ENCODE data around the gene FBXL17. TPM values are rescaled to one million over a fixed set of nuclear protein-coding genes. Genes with fewer than 3 reads are reported as not detected.

FBXL17 gene
- total and polyA plus RNA-seq, 9 of the 15 experiments (the other 6 are each of a cell fraction or from before 2014, with no cell fraction given) = 0.32 to 5.4 (median 1.8) TPM

- TF ChIP-seq, protein P1, sequence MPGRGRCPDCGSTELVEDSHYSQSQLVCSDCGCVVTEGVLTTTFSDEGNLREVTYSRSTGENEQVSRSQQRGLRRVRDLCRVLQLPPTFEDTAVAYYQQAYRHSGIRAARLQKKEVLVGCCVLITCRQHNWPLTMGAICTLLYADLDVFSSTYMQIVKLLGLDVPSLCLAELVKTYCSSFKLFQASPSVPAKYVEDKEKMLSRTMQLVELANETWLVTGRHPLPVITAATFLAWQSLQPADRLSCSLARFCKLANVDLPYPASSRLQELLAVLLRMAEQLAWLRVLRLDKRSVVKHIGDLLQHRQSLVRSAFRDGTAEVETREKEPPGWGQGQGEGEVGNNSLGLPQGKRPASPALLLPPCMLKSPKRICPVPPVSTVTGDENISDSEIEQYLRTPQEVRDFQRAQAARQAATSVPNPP (IDR thresholded peaks at IDR 0.05; ENCODE audit: borderline replicate concordance, insufficient read depth, insufficient read length) = no peak
- peak; percentile 87 for TF ChIP-seq CXXC5 (CRISPR knock-in tag; IDR thresholded peaks at IDR 0.05)
- 0 out of 2 replicates have a peak, but pooled peaks have one; percentile 6 for TF ChIP-seq SMAD3 (CRISPR knock-in tag; conservative IDR thresholded peaks at IDR 0.05)
- no peak for TF ChIP-seq TEAD1 (CRISPR knock-in tag; IDR thresholded peaks at IDR 0.05)
- no peak for TF ChIP-seq ZNF785 (CRISPR knock-in tag; IDR thresholded peaks at IDR 0.05)
- TF ChIP-seq ZNF165 (CRISPR knock-in tag; IDR thresholded peaks at IDR 0.05; ENCODE audit: borderline replicate concordance) = no peak
- TF ChIP-seq ZBTB49 (CRISPR knock-in tag; IDR thresholded peaks at IDR 0.05; ENCODE audit: borderline replicate concordance) = no peak
- TF ChIP-seq NR4A1 (CRISPR knock-in tag; IDR thresholded peaks at IDR 0.05) = peak; percentile 76; the same call in 1 of the 2 replicates
- TF ChIP-seq NR4A1 (tag; IDR thresholded peaks at IDR 0.05) = peak; percentile 22; the same call in 1 of the 2 replicates
- TF ChIP-seq SAFB (IDR thresholded peaks at IDR 0.05; ENCODE audit: borderline replicate concordance, low read depth, low read length) = peak; percentile 28; the same call in 1 of the 2 replicates
- 0 out of 2 replicates have a peak, but pooled peaks have one; percentile 40 for TF ChIP-seq GTF2E2 (tag; IDR thresholded peaks at IDR 0.05)
- no peak for TF ChIP-seq ZNF41 (CRISPR knock-in tag; conservative IDR thresholded peaks at IDR 0.05)
- TF ChIP-seq POLR2B (IDR thresholded peaks at IDR 0.05; ENCODE audit: low read depth, partially characterized antibody) = peak; percentile 69
- TF ChIP-seq CREB1 (IDR thresholded peaks at IDR 0.05) = peak; percentile 62
- TF ChIP-seq CREB1 (CRISPR knock-in tag; IDR thresholded peaks at IDR 0.05) = peak; percentile 76
- TF ChIP-seq IFI16 (CRISPR knock-in tag; IDR thresholded peaks at IDR 0.05) = no peak
- TF ChIP-seq PBX2 (CRISPR knock-in tag; IDR thresholded peaks at IDR 0.05; ENCODE audit: low read depth) = no peak
- TF ChIP-seq PBX2 (tag; conservative IDR thresholded peaks at IDR 0.05; ENCODE audit: low read depth) = peak; percentile 41
- TF ChIP-seq MYNN (IDR thresholded peaks at IDR 0.05) = peak; percentile 59; the same call in 1 of the 2 replicates
- TF ChIP-seq MYNN (CRISPR knock-in tag; IDR thresholded peaks at IDR 0.05) = no peak
- peak; percentile 41; the same call in 1 of the 2 replicates for TF ChIP-seq JUN (IDR thresholded peaks at IDR 0.05; ENCODE audit: borderline replicate concordance, low read depth, low read length)
- TF ChIP-seq JUN (CRISPR knock-in tag; IDR thresholded peaks at IDR 0.05; ENCODE audit: borderline replicate concordance) = peak; percentile 14; the same call in 1 of the 2 replicates
- no peak for TF ChIP-seq ZNF57 (CRISPR knock-in tag; IDR thresholded peaks at IDR 0.05)
- TF ChIP-seq CBFA2T3 (IDR thresholded peaks at IDR 0.05) = 0 out of 2 replicates have a peak, but pooled peaks have one; percentile 6
These were observed at the start of gene FBXL17 (continued) for GRCh38 chr5:108381954-108382783.

Data from K562 (cell line).